Measurements from ENCODE around the gene MAD1L1. TPM values are rescaled to one million over a fixed set of nuclear protein-coding genes. Genes with fewer than 3 reads are reported as not detected.
A peak's percentile ranks its signal among the peaks of the same experiment; 100 is the strongest.

The MAD1L1 gene
- total RNA-seq, 2 experiments from 2014 or later, result 58.3 to 65.3 TPM

DNA sequence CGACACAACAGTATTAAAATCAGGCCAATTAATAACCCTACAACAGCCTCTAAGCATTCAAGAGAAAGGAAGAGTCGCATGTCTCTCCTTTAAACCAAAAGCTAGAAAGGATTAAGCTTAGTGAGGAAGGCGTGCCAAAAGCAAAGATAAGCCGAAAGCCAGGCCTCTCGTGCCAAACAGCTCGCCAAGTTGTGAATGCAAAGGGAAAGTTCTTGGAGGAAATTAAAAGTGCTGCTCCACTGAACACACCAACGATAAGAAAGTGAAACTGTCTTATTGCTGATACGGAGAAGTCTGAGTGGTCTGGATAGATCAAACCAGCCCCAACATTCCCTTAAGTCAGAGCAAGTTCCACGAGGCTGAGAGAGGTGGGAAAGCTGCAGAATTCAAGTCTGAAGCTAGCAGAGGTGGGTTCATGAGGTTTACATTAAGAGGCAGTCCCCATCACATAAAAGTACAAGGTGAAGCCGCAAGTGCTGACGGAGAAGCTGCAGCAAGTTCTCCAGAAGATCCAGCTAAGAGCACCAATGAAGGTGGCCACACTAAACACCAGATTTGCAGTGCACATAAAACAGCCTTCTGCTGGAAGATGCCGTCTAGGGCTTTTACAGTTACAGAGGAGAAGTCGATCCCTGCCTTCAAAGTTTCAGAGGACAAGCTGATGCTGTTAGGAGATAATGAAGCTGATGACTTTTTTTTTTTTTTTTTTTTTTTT, 194.8 kb downstream of the MAD1L1 start:
- no peak overlapping the region; the same call in 1 of the 2 replicates for H2AFZ ChIP-seq (ENCODE audit: low read length)
- intact Hi-C loops (cut with micrococcal nuclease; ENCODE audit: unreplicated experiment), result no loop called here
- BruUV-seq (replicated peaks), result no TSS peak
- no peaks in the 10 kb centered on the region for H3K79me2 ChIP-seq (ENCODE audit: insufficient read depth, low read depth, low read length)
- H3K4me2 ChIP-seq (ENCODE audit: low read length), result peak overlapping the region; percentile 71
- no peaks in the 10 kb centered on the region for H3K9me3 ChIP-seq (ENCODE audit: low read length)
- peaks cover 52% of the 10 kb centered on the region for H3K4me1 ChIP-seq (ENCODE audit: insufficient read depth, low read length, poor library complexity, severe bottlenecking)
- peak; percentile 47 for DNase-seq (ENCODE audit: low spot score)
- H3K4me3 ChIP-seq (ENCODE audit: low read depth, low read length, poor library complexity, severe bottlenecking), result peak overlapping the region; percentile 57
- H3K36me3 ChIP-seq (ENCODE audit: insufficient read depth, low read length), result peaks cover 12% of the 10 kb centered on the region
- no peaks in the 10 kb centered on the region; the same call in 1 of the 2 replicates for H4K20me1 ChIP-seq (ENCODE audit: insufficient read depth, low read length)
- ChIA-PET CTCF (ENCODE audit: unreplicated experiment) (interaction anchor here (0.6 kb wide), 1 partner anchor 437 kb away, joined by 3 read pairs; no protein-coding TSS in a partner anchor), POLR2A (interaction anchor here (0.6 to 3.2 kb wide), 10 partner anchors 9 to 270 kb away, joined by 3 to 9 read pairs (median 4); no protein-coding TSS in a partner anchor)
- TF ChIP-seq, protein P1, sequence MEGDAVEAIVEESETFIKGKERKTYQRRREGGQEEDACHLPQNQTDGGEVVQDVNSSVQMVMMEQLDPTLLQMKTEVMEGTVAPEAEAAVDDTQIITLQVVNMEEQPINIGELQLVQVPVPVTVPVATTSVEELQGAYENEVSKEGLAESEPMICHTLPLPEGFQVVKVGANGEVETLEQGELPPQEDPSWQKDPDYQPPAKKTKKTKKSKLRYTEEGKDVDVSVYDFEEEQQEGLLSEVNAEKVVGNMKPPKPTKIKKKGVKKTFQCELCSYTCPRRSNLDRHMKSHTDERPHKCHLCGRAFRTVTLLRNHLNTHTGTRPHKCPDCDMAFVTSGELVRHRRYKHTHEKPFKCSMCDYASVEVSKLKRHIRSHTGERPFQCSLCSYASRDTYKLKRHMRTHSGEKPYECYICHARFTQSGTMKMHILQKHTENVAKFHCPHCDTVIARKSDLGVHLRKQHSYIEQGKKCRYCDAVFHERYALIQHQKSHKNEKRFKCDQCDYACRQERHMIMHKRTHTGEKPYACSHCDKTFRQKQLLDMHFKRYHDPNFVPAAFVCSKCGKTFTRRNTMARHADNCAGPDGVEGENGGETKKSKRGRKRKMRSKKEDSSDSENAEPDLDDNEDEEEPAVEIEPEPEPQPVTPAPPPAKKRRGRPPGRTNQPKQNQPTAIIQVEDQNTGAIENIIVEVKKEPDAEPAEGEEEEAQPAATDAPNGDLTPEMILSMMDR (conservative IDR thresholded peaks at IDR 0.05; ENCODE audit: low read length), result no peak
- no peak for TF ChIP-seq EZH2phosphoT487 (IDR thresholded peaks at IDR 0.05; ENCODE audit: borderline replicate concordance, low read depth, low read length)
- H3K27ac ChIP-seq (ENCODE audit: low read depth, low read length, poor library complexity, severe bottlenecking), result peak overlapping the region; percentile 72
- H3K9me2 ChIP-seq (ENCODE audit: insufficient read depth, low read length), result no peaks in the 10 kb centered on the region

- no peak for DNase-seq (ENCODE audit: low spot score)
- Histone ChIP-seq H3K9me3 (ENCODE audit: low read length) (no peaks in the 10 kb centered on the region), H3K4me1 (ENCODE audit: insufficient read depth, low read length, poor library complexity, severe bottlenecking) (peaks cover 56% of the 10 kb centered on the region), H3K9me2 (ENCODE audit: insufficient read depth, low read length) (no peaks in the 10 kb centered on the region), H3K79me2 (ENCODE audit: insufficient read depth, low read depth, low read length) (no peaks in the 10 kb centered on the region), H3K4me3 (ENCODE audit: low read depth, low read length, poor library complexity, severe bottlenecking) (peak overlapping the region; percentile 57), H3K4me2 (ENCODE audit: low read length) (peak overlapping the region; percentile 71), H3K27ac (ENCODE audit: low read depth, low read length, poor library complexity, severe bottlenecking) (peak overlapping the region; percentile 72), H4K20me1 (ENCODE audit: insufficient read depth, low read length) (no peaks in the 10 kb centered on the region; the same call in 1 of the 2 replicates), H2AFZ (ENCODE audit: low read length) (no peak overlapping the region), H3K36me3 (ENCODE audit: insufficient read depth, low read length) (peaks cover 6% of the 10 kb centered on the region)
- intact Hi-C loops (cut with micrococcal nuclease; ENCODE audit: unreplicated experiment), result no loop called here
- ChIA-PET CTCF (ENCODE audit: unreplicated experiment) (interaction anchor here (0.6 kb wide), 1 partner anchor 15 kb away, joined by 4 read pairs; no protein-coding TSS in a partner anchor), POLR2A (interaction anchor here (1.5 kb wide), 3 partner anchors 8 to 14 kb away, joined by 3 to 5 read pairs (median 4); no protein-coding TSS in a partner anchor)
- BruUV-seq (replicated peaks), result no TSS peak
- no peak for TF ChIP-seq EZH2phosphoT487 (IDR thresholded peaks at IDR 0.05; ENCODE audit: borderline replicate concordance, low read depth, low read length)
- TF ChIP-seq, protein P1 (conservative IDR thresholded peaks at IDR 0.05; ENCODE audit: low read length), result no peak
Measured at GRCh38 chr7:2037301-2037807, 195.4 kb downstream of the MAD1L1 start.

Data from OCI-LY7 (cell line).